Neural crest cell (in vitro differentiated cells): Measurements from ENCODE around the gene CA11. TPM values are rescaled to one million over a fixed set of nuclear protein-coding genes. Genes with fewer than 3 reads are reported as not detected.
A peak's percentile ranks its signal among the peaks of the same experiment; 100 is the strongest.
"Not testable (repeated sequence)": the region's sequence is repeated elsewhere in the genome, so short reads cannot be mapped to it uniquely, and the experiment has no call there.

Source experiments
- DNase-seq: peaks from one replicate; pipeline ENCODE4 v3.0.0; 2021; ENCODE audit warnings: low read depth, mixed read lengths, low spot score
- H3K27ac Mint-ChIP-seq: one replicate; pipeline ENCODE4 v1.8.0; 2021; ENCODE audit warnings: mild to moderate bottlenecking, mixed read lengths; ENCODE audit not compliant: unreplicated experiment
- H3K27me3 Mint-ChIP-seq: 2 replicates; pipeline ENCODE4 v1.8.0; 2021; ENCODE audit warnings: low read depth, mild to moderate bottlenecking, mixed read lengths
- H3K36me3 Mint-ChIP-seq: 2 replicates; pipeline ENCODE4 v1.8.0; 2021; ENCODE audit warnings: low read depth, mild to moderate bottlenecking, mixed read lengths
- H3K4me1 Mint-ChIP-seq: 2 replicates; pipeline ENCODE4 v1.8.0; 2021; ENCODE audit warnings: mixed read lengths
- H3K4me3 Mint-ChIP-seq: one replicate; pipeline ENCODE4 v1.8.0; 2021; ENCODE audit warnings: mild to moderate bottlenecking, mixed read lengths
- H3K9me3 Mint-ChIP-seq: 2 replicates; pipeline ENCODE4 v1.8.0; 2021; ENCODE audit warnings: mixed read lengths
- total RNA-seq: library from RNA; stranded (reverse); gene quantifications from 2 replicates; pipeline ENCODE4 v1.2.1, GENCODE V29; 2021
- TF ChIP-seq, protein P1 (sequence below): fragments of 200-600 bp; sonication (generic); conservative IDR thresholded peaks from 2 replicates; pipeline ENCODE4 v1.5.0; 2021; ENCODE audit warnings: antibody characterized with exemption, mild to moderate bottlenecking

Gene CA11
- total RNA-seq, 1 donor from 2014 or later, result 11.4 TPM

DNA sequence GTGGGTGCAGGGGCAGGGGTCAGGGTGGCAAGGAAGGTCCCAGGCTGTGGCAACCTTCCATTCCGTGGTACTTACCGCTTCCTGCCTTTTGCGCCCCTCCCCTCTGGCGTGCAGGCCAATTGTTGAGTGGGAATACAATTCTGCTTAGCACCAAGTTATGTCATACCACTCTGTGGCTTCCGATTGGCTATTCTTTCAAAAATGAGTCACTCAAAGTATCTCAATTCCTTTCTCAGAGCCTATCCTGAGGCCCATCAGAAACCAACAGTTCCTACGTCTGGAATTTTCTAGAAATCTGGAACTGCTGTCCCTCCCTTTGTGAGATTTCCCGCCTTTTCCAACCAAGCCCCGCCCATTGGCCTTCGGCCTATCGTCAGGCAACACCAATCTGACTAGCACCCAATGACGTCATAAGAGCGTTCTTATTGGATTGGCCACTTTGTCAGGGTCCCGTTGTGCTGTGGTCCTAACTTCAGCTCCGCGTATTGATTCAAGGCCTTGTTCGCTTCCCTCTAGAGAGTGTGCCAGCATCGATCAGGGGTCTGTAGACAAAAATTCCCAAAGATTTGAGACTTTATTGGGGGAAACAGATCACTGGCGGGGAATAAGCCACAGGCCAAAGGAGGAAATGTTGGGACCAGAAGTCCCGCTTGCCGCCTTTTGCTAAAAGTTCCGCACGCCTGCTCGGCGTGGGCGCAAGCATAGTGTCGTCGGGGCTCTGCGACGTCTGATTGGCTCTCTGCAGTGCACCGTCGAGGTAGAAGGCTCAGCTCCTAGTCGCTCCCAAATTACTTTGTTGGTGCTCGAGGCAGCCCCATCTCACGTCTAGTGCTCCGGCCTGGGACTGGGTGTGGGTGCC, 15.1 kb upstream of the CA11 start:
- Mint-ChIP-seq H3K36me3 (no peaks in the 10 kb centered on the region), H3K4me1 (peaks cover 4% of the 10 kb centered on the region), H3K4me3 (no peak overlapping the region), H3K9me3 (peaks cover 4% of the 10 kb centered on the region), H3K27ac (peak overlapping the region; percentile 84), H3K27me3 (no peaks in the 10 kb centered on the region)
- DNase-seq, result peak; percentile 31
- TF ChIP-seq, protein P1, sequence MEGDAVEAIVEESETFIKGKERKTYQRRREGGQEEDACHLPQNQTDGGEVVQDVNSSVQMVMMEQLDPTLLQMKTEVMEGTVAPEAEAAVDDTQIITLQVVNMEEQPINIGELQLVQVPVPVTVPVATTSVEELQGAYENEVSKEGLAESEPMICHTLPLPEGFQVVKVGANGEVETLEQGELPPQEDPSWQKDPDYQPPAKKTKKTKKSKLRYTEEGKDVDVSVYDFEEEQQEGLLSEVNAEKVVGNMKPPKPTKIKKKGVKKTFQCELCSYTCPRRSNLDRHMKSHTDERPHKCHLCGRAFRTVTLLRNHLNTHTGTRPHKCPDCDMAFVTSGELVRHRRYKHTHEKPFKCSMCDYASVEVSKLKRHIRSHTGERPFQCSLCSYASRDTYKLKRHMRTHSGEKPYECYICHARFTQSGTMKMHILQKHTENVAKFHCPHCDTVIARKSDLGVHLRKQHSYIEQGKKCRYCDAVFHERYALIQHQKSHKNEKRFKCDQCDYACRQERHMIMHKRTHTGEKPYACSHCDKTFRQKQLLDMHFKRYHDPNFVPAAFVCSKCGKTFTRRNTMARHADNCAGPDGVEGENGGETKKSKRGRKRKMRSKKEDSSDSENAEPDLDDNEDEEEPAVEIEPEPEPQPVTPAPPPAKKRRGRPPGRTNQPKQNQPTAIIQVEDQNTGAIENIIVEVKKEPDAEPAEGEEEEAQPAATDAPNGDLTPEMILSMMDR, result no peak

GRCh38 chr19:48659768-48660167, 13.8 kb upstream of the CA11 start:
- no peak overlapping the region for H3K27ac Mint-ChIP-seq
- DNase-seq, result no peak
- H3K4me1 Mint-ChIP-seq, result peaks cover 4% of the 10 kb centered on the region
- H3K27me3 Mint-ChIP-seq, result no peaks in the 10 kb centered on the region
- H3K36me3 Mint-ChIP-seq, result no peaks in the 10 kb centered on the region
- TF ChIP-seq, protein P1, result no peak
- peaks cover 4% of the 10 kb centered on the region for H3K9me3 Mint-ChIP-seq
- H3K4me3 Mint-ChIP-seq, result no peak overlapping the region

DNA sequence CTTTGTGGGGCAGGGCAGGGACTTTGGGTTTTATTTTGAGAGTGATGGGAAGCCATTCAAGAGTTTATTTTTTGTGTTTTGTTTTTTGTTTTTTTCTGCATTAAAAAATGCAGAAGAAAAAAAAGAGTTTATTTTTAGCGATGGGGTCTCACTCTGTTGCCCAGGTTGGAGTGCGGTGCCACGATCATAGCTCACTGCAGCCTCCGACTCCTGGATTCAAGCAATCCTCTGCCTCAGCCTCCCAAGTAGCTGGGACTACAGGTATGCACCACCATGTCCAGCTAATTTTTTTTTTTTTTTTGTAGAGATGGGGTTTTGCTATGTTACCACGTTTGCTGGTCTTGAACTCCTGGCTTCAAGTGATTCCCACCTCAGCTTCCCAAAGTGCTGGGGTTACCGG, 12.5 kb upstream of the CA11 start:
- H3K4me1 Mint-ChIP-seq, result peaks cover 4% of the 10 kb centered on the region
- H3K27ac Mint-ChIP-seq, result no peak overlapping the region
- no peaks in the 10 kb centered on the region for H3K27me3 Mint-ChIP-seq
- H3K4me3 Mint-ChIP-seq, result no peak overlapping the region
- no peaks in the 10 kb centered on the region for H3K36me3 Mint-ChIP-seq
- H3K9me3 Mint-ChIP-seq, result peaks cover 4% of the 10 kb centered on the region
- TF ChIP-seq, protein P1, result no peak
- no peak for DNase-seq

DNA sequence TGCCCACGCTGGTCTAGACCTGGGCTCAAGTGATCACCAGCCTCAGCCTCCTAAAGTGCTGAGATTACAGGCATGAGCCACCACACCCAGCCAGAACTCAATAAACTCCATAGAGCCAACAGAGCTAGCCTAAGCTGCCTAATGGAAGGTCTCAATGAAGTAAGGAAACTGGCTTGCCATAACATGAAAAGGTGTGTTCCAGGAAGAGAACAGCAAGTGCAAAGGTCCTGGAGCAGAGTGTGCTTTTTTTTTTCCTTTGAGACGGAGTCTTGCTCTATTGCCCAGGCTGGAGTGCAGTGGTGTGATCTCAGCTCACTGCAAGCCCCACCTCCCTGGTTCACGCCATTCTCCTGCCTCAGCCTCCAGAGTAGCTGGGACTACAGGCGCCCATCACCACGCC, 11.8 kb upstream of the CA11 start:
- H3K9me3 Mint-ChIP-seq, H3K27ac Mint-ChIP-seq, H3K27me3 Mint-ChIP-seq, H3K4me3 Mint-ChIP-seq, DNase-seq, H3K4me1 Mint-ChIP-seq, H3K36me3 Mint-ChIP-seq: not testable (repeated sequence)

DNA sequence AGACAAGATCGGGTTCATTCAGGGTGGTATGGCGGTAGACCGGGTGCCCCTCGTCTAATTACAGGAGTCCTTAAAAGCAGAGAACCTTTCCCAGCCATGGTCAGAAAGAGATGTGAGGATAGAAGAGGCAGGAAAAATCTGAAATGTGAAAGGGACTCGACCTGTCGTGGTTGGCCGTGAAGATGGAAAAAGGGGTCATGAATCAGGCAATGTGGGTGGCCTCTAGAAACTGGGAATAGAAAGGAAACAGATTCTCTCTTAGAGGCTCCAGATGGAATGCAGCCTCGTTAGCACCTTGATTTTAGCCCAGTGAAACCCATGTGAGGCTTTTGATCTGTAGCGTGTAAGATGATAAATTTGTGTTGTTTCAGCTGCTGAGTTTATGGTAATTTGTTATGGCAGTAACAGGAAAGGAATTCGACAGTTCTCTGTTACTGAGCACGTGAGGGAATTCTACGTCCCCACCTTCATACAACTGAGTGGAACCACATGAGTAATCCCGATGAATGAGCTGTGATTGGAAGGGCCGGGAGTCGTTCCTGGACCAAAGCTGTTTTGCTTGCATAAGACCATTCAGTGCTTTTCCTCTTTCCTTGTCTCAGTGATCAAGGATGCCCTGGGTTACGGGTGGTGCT, 11.0 kb upstream of the CA11 start:
- Mint-ChIP-seq H3K36me3 (no peaks in the 10 kb centered on the region), H3K4me1 (peaks cover 4% of the 10 kb centered on the region), H3K9me3 (peaks cover 4% of the 10 kb centered on the region), H3K4me3 (no peak overlapping the region), H3K27ac (no peak overlapping the region), H3K27me3 (no peaks in the 10 kb centered on the region)
- DNase-seq, result no peak
- TF ChIP-seq, protein P1, result no peak
